Colonic mucosa (tissue), 4 donors: ENCODE measurements around the gene PROX1. TPM values are rescaled to one million over a fixed set of nuclear protein-coding genes. Genes with fewer than 3 reads are reported as not detected.

Experiments
- DNase-seq: peaks from one replicate; pipeline ENCODE4 v3.0.0-alpha.2; 2020
- H3K27ac ChIP-seq: fragments of 200-600 bp; one replicate; pipeline ENCODE4 v1.8.0; 2021
- H3K27me3 ChIP-seq: fragments of 200-600 bp; one replicate; pipeline ENCODE4 v1.8.0; 2021
- H3K36me3 ChIP-seq: fragments of 200-600 bp; one replicate; pipeline ENCODE4 v1.8.0; 2021
- H3K4me1 ChIP-seq: fragments of 200-600 bp; one replicate; pipeline ENCODE4 v1.8.0; 2021; ENCODE audit warnings: mild to moderate bottlenecking
- H3K4me3 ChIP-seq: fragments of 200-600 bp; one replicate; pipeline ENCODE4 v1.8.0; 2021
- H3K9ac ChIP-seq, 2 donors: one replicate each; pipeline ENCODE4 v1.7.0; 2013; ENCODE audit warnings: control low read depth in 2 of 2, low read depth in 2 of 2, low read length in 2 of 2
- H3K9me3 ChIP-seq: fragments of 200-600 bp; one replicate; pipeline ENCODE4 v1.8.0; 2021
- intact Hi-C: fragments of 100-400 bp; cut with DNase I; formaldehyde crosslinking; loops from one replicate; pipeline ENCODE4 v1.14.1; 2022
- total RNA-seq, 2 donors: library from RNA; stranded (reverse); fragmentation: NEBNext Ultra II Directional in 1 of 2; extraction: Animal tissue kit (Norgen Biotek cat#: 25700) in 1 of 2; gene quantifications; one replicate each; pipeline ENCODE4 v1.2.1, GENCODE V29; 2021
- TF ChIP-seq, protein P1 (sequence below): fragments of 200-600 bp; IDR thresholded peaks from one replicate; pipeline ENCODE4 v1.8.0; 2022; ENCODE audit warnings: antibody characterized with exemption, mild to moderate bottlenecking
- donor health status: healthy.
- donor health status: DM: no; HTN: no; CAD: no.
- donor health status: DM: no; HTN: no; CAD: no.

The PROX1 gene
- total RNA-seq, 2 donors from 2014 or later: 11.6 to 14.7 TPM

DNA sequence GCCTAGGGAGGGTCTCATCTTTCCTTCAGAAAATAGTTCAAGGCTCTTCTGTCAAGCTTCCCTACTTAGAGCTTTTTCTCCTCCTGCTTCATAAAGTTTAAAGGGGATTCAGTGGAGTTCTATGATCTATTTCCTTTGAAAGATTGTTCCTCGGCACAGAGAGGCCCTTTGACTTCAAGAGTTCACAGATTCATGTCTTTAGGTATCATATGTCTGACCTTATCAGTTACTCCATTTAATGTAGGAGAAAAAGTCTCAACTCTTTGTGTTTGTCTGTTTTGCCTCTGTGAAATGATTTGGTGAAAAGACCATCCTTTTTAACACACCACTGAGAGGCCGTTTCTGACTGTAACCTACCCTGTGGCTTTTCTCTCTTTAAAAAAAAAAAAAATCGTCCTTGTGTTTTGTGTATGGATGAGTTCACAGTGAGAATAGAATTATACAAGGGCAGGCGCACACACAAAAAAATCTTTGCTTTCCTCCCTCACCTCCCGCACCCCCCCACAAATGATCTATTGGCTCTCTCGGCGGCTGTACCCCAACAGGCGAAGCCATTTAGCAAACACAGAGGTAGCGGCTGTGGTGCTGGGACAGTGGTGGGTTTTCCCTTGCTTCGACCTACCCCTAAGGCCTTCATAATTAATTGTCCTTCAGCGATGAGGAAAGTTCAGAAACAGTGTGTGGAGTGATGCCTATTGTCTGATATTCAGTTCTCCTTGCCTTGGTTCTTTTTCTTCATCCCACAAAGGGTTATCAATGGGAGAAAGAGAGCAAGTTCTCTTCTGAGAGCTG, 29.6 kb downstream of the PROX1 start:
- intact Hi-C loops: no loop called here
- H3K36me3 ChIP-seq: no peaks in the 10 kb centered on the region

DNA sequence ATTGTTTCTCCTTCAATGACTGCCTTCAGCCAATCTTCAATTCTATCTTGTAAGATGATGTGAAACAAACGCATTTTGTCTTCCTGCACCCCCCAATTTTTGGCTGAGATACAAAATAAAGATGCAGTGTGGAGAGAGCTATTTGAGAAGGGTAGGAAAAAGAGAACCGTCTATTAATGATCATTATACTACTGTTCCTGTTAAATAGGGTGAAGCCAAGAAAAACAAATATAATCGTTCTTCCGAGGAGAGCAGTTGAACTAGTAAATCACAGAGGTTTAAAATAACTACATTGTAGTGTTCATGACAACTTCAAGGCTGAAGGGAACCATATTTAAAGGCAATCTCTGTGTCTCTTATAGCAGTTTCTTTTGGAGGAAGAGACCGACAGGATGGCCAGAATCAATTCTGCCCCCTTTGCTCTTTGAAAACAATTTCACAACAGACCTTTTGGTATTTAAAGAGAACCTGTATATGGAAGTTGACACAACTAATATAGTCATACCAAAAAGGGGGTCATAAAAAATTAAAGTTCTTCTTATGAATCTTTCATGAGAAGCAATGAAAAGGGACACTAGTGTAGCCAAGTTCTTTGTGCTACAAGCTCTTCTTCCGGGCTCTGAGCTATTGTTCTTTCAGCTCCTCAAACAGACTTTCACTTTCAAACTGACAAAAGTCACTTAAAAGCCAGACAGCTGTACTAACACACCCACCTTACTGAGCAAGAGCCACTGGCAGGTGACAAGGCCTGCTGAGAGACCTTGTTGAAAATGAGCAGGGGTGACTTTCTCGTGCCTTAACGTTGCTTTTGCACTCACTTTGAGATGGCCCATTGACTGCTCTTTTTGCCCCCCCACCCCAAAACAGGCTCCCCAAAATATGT, 30.9 kb downstream of the PROX1 start:
- Histone ChIP-seq H3K4me1 (no peaks in the 10 kb centered on the region), H3K36me3 (no peaks in the 10 kb centered on the region), H3K9ac (no peak overlapping the region), H3K27ac (no peak overlapping the region), H3K27me3 (no peaks in the 10 kb centered on the region), H3K4me3 (no peak overlapping the region), H3K9me3 (no peaks in the 10 kb centered on the region)
- intact Hi-C loops: no loop called here
- no peak for DNase-seq
- TF ChIP-seq, protein P1, sequence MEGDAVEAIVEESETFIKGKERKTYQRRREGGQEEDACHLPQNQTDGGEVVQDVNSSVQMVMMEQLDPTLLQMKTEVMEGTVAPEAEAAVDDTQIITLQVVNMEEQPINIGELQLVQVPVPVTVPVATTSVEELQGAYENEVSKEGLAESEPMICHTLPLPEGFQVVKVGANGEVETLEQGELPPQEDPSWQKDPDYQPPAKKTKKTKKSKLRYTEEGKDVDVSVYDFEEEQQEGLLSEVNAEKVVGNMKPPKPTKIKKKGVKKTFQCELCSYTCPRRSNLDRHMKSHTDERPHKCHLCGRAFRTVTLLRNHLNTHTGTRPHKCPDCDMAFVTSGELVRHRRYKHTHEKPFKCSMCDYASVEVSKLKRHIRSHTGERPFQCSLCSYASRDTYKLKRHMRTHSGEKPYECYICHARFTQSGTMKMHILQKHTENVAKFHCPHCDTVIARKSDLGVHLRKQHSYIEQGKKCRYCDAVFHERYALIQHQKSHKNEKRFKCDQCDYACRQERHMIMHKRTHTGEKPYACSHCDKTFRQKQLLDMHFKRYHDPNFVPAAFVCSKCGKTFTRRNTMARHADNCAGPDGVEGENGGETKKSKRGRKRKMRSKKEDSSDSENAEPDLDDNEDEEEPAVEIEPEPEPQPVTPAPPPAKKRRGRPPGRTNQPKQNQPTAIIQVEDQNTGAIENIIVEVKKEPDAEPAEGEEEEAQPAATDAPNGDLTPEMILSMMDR: no peak

More for the DNA sequence above, 29.6 kb downstream of the PROX1 start:
- TF ChIP-seq, protein P1: no peak
- no peak for DNase-seq
- Histone ChIP-seq H3K27me3 (no peaks in the 10 kb centered on the region), H3K4me1 (no peaks in the 10 kb centered on the region), H3K4me3 (no peak overlapping the region), H3K9me3 (no peaks in the 10 kb centered on the region), H3K27ac (no peak overlapping the region), H3K9ac (no peak overlapping the region)

DNA sequence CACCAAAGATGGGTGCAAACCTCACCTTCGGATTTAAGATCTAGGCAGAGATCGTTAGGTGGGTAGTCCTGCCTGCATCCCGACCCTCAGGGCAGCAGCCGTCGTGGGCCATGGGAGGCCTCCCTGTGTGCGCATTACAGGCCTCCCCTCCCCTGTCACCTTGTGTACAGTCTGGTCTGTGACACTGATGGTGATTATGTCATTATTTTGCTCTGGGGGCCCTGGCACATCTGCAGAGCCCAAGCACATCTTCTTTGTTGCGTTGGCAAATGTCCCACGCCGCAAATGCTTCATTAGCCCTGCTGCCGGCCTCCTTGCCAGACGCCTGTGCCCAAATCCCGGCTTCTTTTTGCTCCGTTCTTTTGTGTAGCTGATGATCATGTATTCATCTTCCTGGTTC, 31.7 kb downstream of the PROX1 start:
- Histone ChIP-seq H3K27me3 (no peaks in the 10 kb centered on the region), H3K4me1 (no peaks in the 10 kb centered on the region), H3K9me3 (no peaks in the 10 kb centered on the region), H3K36me3 (no peaks in the 10 kb centered on the region), H3K4me3 (no peak overlapping the region), H3K27ac (no peak overlapping the region), H3K9ac (no peak overlapping the region)
- DNase-seq: no peak
- intact Hi-C loops: no loop called here
- TF ChIP-seq, protein P1: no peak

DNA sequence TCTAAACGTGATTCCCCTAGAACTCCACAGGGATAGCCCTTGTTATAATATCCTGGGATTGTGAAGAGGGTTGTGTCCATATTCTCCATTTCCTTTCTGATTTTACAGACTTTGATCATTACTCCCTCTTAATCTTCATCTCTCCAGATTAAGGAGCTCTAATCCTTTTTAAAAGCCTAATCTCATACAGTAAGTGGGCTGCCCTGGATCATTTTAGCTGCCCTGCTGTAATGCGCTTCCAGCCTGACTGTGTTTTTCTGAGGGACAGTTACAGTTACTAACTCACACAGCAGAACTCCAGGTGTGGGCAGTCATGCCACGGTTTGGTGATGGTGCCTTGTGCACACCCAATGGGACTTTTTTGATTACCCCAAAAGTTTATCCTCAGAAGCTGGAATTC, 33.5 kb downstream of the PROX1 start:
- no peak overlapping the region for H3K4me3 ChIP-seq

DNA sequence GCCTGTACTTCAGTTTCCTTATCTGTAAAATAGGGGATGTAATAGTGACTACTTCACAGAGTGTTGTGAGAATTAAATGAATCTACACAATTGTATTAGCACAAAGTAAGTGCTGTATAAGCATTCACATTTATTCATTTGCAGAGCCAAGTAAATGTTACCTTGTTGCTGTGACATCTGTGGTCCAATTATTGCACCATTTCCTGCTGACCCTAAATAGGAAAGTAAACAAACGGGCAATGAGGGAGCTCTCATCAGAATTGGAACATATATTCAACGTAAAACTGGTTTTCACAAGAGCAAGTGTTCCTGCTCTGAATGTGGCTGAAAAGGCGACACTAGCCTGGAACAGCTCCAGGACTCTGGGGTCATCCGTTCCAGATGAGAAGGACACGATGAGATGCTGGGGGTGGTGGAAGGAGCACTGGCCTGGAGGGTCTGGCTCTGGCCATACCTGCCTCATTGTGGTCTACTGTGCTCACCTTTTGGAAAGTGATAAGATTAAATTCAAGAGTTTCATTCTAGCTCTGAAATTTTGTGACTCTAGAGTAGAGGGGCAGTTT, 34.5 kb downstream of the PROX1 start:
- TF ChIP-seq, protein P1: no peak
- Histone ChIP-seq H3K27me3 (no peaks in the 10 kb centered on the region), H3K4me3 (no peak overlapping the region), H3K9ac (no peak overlapping the region), H3K27ac (no peak overlapping the region), H3K36me3 (no peaks in the 10 kb centered on the region), H3K9me3 (no peaks in the 10 kb centered on the region), H3K4me1 (no peaks in the 10 kb centered on the region)
- intact Hi-C loops: no loop called here
- no peak for DNase-seq

More for the DNA sequence above, 33.5 kb downstream of the PROX1 start:
- Histone ChIP-seq H3K4me1 (no peaks in the 10 kb centered on the region), H3K9me3 (no peaks in the 10 kb centered on the region), H3K27ac (no peak overlapping the region), H3K36me3 (no peaks in the 10 kb centered on the region), H3K27me3 (no peaks in the 10 kb centered on the region), H3K9ac (no peak overlapping the region)
- intact Hi-C loops: no loop called here
- TF ChIP-seq, protein P1: no peak
- no peak for DNase-seq
